A172 (cell line): ENCODE measurements around the gene OR2M7. TPM values are rescaled to one million over a fixed set of nuclear protein-coding genes. Genes with fewer than 3 reads are reported as not detected.
"Not testable (repeated sequence)": the region's sequence is repeated elsewhere in the genome, so short reads cannot be mapped to it uniquely, and the experiment has no call there.

Experiments
- DNase-seq: peaks from one replicate; pipeline ENCODE4 v3.0.0-alpha.2; 2015; ENCODE audit warnings: low spot score
- total RNA-seq: library from RNA; depleted of rRNA; stranded (reverse); fragments of >200 nt; shearing (Covaris generic); gene quantifications from 2 replicates; pipeline ENCODE4 v1.2.3, GENCODE V29; 2014; rRNA removed

OR2M7 gene, protein sequence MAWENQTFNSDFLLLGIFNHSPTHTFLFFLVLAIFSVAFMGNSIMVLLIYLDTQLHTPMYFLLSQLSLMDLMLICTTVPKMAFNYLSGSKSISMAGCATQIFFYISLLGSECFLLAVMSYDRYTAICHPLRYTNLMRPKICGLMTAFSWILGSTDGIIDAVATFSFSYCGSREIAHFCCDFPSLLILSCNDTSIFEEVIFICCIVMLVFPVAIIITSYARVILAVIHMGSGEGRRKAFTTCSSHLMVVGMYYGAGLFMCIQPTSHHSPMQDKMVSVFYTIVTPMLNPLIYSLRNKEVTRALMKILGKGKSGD
- total RNA-seq, result not detected in 2 replicates

DNA sequence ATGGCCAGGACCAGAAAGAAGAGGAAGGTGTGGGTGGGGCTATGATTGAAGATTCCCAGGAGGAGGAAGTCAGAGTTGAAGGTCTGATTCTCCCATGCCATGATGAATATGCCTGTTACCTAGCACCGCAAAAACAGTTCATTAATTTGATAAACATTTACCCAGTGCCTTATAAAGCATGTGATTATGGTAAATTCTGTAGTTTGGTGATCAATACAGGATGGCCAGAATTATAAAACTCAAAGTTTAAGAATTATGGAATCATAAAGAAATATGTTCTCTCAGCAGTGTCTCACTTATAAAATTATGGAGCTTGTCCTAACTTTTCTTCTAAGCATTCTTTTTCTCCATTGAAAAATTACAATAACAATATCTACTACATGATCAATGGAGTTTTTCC, at the start of gene OR2M7:
TSS of gene OR2M7 (minus strand) at position 101 of the 400 bp plus-strand sequence. CDS start at position 101, 0 bp downstream.
- DNase-seq, result no peak

- no peak for DNase-seq
Measured at GRCh38 chr1:248373761-248374160, 49.4 kb upstream of the OR2M7 start.

DNA sequence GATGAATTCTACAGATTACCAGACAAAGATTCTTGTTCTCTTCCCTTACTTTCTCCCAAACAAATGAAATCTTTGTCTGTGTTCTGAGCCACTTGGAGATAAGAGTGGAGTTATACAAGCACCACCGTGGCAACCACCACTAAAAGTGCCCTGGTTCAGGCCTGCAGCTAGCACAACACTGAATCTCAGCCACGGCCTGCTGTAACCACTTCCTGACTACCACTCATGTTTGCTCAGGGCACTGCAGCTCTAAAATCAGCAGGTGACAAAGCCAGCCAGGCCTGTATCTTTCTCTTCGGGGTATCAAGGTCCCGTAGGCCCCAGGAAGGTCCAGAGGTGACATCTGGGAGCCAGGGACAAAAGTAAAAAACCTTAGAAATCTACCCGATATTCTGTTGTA, 48.0 kb upstream of the OR2M7 start:
- DNase-seq, result no peak

DNA sequence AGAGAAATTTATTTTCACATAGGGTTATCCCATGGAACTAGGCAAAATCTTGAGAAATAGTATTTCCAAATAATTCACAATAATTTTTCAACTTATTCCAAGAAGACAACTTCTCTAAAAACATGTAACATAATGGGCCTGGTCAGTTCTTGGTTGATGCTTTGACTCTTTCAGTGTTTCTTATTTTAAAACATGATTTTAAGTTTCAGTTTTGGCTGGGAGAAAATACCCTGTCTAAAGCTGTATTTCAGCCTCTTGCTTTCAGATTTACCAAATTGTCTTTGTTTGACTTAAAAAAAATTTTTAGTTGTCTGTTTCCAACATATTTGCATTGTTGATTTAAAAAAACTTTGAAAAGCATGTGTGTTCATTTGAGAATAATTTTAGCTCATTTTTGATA, 42.2 kb upstream of the OR2M7 start:
- no peak for DNase-seq

DNA sequence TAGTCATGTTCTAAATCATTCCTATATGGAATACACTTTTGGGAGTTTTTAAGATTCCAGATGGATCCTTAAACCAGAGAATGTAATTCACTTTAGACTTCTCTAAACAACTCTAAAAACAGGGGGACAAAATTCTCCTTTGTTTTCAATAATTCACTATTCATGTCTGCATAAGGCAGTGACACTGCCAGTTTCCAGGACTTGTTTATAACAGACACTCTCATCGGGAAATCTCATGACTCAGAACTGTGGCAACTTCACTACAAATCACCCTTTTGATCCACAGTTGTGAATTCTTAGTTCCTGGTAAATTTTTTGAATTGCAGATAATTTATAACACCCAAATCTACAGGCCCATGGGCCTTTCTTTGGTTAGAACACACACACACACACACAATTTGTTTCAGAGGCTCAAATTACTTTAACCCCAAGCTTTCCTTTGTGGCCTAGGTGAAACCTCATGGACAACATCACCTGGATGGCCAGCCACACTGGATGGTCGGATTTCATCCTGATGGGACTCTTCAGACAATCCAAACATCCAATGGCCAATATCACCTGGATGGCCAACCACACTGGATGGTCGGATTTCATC, 36.9 kb upstream of the OR2M7 start, which contains the start of gene OR2T4:
TSS of gene OR2T4 (plus strand) at position 545 of the 595 bp plus-strand sequence. CDS start at position 545, 0 bp downstream.
- DNase-seq, result no peak

- DNase-seq, result no peak
Measured at GRCh38 chr1:248359415-248359814, 35.0 kb upstream of the OR2M7 start.

DNA sequence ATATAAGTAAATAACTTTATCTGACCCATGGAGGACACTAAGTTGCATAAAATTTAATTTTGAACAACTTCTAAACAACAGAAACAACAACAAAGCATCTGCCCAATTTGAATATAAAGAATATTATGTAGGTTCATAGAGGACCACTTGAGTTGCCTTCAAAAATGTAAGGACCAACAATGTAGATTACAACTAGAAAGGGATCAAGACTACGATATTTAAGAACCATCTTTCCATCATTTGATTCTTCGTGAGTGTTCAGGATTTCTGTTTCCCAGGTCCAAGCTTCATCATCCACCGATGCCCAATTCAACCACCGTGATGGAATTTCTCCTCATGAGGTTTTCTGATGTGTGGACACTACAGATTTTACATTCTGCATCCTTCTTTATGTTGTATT, 24.1 kb upstream of the OR2M7 start, which contains the start of gene OR14C36:
TSS of gene OR14C36 (plus strand) at position 301 of the 400 bp plus-strand sequence. CDS start at position 301, 0 bp downstream.
- DNase-seq, result no peak

- no peak for DNase-seq
Measured at GRCh38 chr1:248343451-248343850, 19.1 kb upstream of the OR2M7 start.

DNA sequence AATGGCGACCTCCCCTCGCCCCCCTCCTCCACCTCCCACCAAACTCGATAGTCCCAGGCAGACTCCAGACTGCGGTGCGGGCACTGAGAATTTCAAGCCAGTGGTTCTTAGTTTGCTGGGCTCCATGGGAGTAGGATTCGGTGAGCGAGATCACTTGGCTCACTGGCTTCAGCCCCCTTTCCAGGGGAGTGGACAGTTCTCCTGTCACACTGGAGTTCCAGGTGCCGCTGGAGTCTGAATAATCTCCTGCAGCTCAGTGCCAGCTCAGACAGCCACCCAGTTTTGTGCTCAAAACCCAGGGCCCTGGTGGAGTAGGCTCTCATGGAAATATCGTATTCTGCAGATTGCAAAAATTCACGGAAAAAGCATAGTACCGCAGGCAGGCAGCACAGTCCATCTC, 7.6 kb downstream of the OR2M7 start:
- no peak for DNase-seq

DNA sequence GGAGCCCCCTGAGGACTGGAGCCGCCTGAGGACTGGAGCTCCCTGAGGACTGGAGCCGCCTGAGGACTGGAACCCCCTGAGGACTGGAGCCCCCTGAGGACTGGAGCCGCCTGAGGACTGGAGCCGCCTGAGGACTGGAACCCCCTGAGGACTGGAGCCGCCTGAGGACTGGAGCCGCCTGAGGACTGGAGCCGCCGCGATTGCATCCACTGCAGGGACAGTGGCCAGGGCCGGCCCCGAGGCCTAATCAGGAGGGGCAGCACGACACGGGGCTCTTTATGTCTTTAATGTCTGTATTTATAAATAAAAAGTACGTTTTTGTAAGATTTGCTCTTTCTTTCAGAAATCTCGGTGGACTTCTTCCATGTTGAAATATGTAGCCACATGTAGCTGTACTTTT, 17.6 kb downstream of the OR2M7 start:
- DNase-seq, result not testable (repeated sequence)

DNA sequence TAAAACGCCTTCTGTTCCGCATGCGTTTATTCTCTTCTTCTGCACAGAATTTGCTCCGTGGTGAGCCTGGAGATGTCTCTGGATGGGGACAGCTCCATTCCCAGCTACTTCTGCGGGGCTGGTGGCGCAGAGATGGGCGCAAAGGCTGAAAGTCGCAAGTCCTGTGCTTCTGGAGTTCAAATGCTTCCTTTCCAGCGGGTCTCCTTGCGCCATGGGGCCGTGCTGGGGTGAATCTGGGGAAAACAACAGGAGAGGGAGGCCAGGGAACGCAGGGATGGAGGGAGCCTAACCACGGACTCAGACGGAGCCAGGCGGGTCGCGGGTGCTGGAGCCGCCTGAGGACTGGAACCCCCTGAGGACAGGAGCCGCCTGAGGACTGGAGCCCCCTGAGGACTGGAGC, 18.3 kb downstream of the OR2M7 start:
- DNase-seq, result no peak

DNA sequence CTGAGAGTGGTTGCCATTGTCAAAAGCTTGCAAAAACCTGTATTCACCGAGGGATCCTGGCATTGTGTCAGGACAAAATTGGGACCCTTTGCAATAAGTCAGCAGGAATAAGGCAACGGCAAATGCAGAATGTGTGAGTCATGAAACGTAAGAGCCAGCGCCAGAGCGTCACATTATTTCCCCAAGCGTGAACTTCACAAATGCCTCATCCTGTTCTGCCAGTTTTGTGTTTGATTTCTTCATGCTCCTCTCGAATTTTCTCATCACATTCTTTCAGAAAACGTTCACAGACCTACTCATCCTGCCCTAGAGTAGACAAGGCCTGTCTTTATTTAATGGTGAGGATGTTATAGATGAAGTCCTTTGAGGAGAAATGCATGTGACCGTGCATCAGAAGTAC, 18.7 kb downstream of the OR2M7 start:
- not testable (repeated sequence) for DNase-seq

DNA sequence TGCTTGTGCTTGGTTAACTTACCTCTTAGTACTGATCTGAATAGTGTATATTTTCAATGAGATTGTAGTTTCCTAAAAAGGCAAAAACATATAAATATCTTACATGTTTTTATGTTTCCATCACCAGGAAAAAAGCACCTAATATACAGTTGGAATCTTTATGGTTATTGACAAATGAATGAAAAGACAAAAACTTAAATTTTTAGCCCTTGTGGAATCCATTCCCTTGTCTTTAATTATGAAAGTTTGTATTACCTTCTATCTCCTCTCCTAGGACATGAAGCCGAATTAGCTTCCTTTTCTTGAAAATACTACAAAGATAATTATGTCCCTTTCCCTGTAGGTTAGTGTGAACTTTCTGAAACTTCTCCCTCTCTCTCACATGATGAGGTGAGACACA, 21.0 kb downstream of the OR2M7 start, which contains the start of gene OR2T12:
TSS of gene OR2T12 (minus strand) at position 101 of the 400 bp plus-strand sequence. CDS start 7,846 bp downstream, outside the sequence.
- no peak for DNase-seq

DNA sequence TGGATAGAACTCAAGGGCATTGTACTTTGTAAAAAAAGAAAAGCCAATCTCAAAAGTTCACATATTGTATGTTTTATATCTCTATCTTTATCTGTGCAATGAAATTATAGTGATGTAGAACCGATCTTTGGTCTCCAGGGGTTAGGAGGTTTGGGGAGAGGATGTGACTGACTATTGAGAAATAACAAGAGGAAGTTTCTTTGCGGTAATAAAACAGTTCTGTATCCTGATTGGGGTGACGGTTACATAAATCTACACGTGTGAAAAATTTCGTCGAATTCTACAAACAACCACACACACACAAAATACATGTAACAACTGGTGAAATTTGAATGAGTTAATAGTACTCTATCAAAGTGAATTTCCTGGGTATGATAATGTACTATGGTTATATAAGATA, 36.0 kb downstream of the OR2M7 start:
- no peak for DNase-seq

- no peak for DNase-seq
Measured at GRCh38 chr1:248277876-248278275, 46.5 kb downstream of the OR2M7 start, which contains the start of gene OR2T33. OR2T33 (minus strand) TSS chr1:248277976; CDS start chr1:248273814, 4,162 bp downstream.

Other genes with a start within 250 kb of the OR2M7 start
- not detected in 2 replicates for gene OR2L13, start 229.4 kb downstream of the OR2M7 start, total RNA-seq
- gene OR2M5, start 179.4 kb downstream of the OR2M7 start, total RNA-seq, result not detected in 2 replicates
- gene OR2M2, start 149.7 kb downstream of the OR2M7 start, total RNA-seq, result 0.14 TPM in 1 of 2 replicates, not detected in the other
- 0.12 and 0.19 TPM in 2 replicates for gene OR2M3, start 127.3 kb downstream of the OR2M7 start, total RNA-seq
- 0.10 and 0.60 TPM in 2 replicates for gene OR2M4, start 93.2 kb downstream of the OR2M7 start, total RNA-seq
- gene OR2T33, start 46.6 kb downstream of the OR2M7 start, total RNA-seq, result not detected in 2 replicates
- gene OR2T12, start 21.1 kb downstream of the OR2M7 start, total RNA-seq, result not detected in 2 replicates
- not detected in 2 replicates for gene OR14C36, start 24.2 kb upstream of the OR2M7 start, total RNA-seq
- not detected in 2 replicates for gene OR2T4, start 37.1 kb upstream of the OR2M7 start, total RNA-seq
- gene OR2T6, start 51.2 kb upstream of the OR2M7 start, total RNA-seq, result not detected in 2 replicates
- not detected in 2 replicates for gene OR2T1, start 78.5 kb upstream of the OR2M7 start, total RNA-seq
- gene OR2T2, start 121.1 kb upstream of the OR2M7 start, total RNA-seq, result not detected in 2 replicates
- gene OR2T3, start 148.8 kb upstream of the OR2M7 start, total RNA-seq, result not detected in 2 replicates
- not detected in 2 replicates for gene OR2T5, start 164.0 kb upstream of the OR2M7 start, total RNA-seq
- gene OR2G6, start 183.5 kb upstream of the OR2M7 start, total RNA-seq, result not detected in 2 replicates
- not detected in 2 replicates for gene OR2T29, start 238.2 kb upstream of the OR2M7 start, total RNA-seq